SK-MEL-5 (cell line): ENCODE data around the gene MYCBPAP. TPM values are rescaled to one million over a fixed set of nuclear protein-coding genes. Genes with fewer than 3 reads are reported as not detected.

ENCODE experiments used
- DNase-seq: peaks from one replicate; pipeline ENCODE4 v3.0.0-alpha.2; 2016; ENCODE audit warnings: low read depth, low spot score
- in situ Hi-C: cut with HindIII; loops from 2 replicates; pipeline ENCODE4 v1.10.0; 2016; ENCODE audit warnings: low sequenced_read_pairs, high pct_unique_total_duplicates, low pct_unique_long_range_greater_than_20kb
- total RNA-seq: library from RNA; depleted of rRNA; stranded (reverse); fragments of >200 nt; shearing (Covaris generic); gene quantifications from 2 replicates; pipeline ENCODE4 v1.2.3, GENCODE V29; 2014

MYCBPAP gene
- total RNA-seq, 1 experiment from 2014 or later: 1.5 TPM

GRCh38 chr17:50523208-50523607 is 15.0 kb downstream of the MYCBPAP start:
- in situ Hi-C loops: no loop called here

GRCh38 chr17:50524838-50525237 is 16.6 kb downstream of the MYCBPAP start:
- in situ Hi-C loops: no loop called here
- no peak for DNase-seq

More at GRCh38 chr17:50523208-50523607, 15.0 kb downstream of the MYCBPAP start:
- no peak for DNase-seq

GRCh38 chr17:50527155-50527762 is 19.0 kb downstream of the MYCBPAP start:
- DNase-seq: no peak
- in situ Hi-C loops: no loop called here

- DNase-seq: no peak
- in situ Hi-C loops: no loop called here
Observed at GRCh38 chr17:50527949-50528474, 19.8 kb downstream of the MYCBPAP start.

- in situ Hi-C loops: no loop called here
- no peak for DNase-seq
Observed at GRCh38 chr17:50529849-50530248, 21.6 kb downstream of the MYCBPAP start.

GRCh38 chr17:50531428-50532025 is 23.3 kb downstream of the MYCBPAP start:
- in situ Hi-C loops: no loop called here

GRCh38 chr17:50532452-50533024 is 24.3 kb downstream of the MYCBPAP start, which contains the start of gene EPN3:
EPN3 (plus strand) TSS chr17:50532735; CDS start chr17:50536557, 3,822 bp downstream.
- in situ Hi-C loops: no loop called here
- no peak for DNase-seq

More at GRCh38 chr17:50531428-50532025, 23.3 kb downstream of the MYCBPAP start:
- no peak for DNase-seq

- no peak for DNase-seq
- in situ Hi-C loops: no loop called here
Observed at GRCh38 chr17:50533185-50533584, 24.9 kb downstream of the MYCBPAP start.

GRCh38 chr17:50533720-50534148 is 25.5 kb downstream of the MYCBPAP start:
- in situ Hi-C loops: no loop called here
- DNase-seq: no peak

GRCh38 chr17:50534222-50534978 is 26.2 kb downstream of the MYCBPAP start:
- in situ Hi-C loops: no loop called here
- no peak for DNase-seq

- in situ Hi-C loops: no loop called here
- DNase-seq: no peak
Observed at GRCh38 chr17:50534979-50535326, 26.7 kb downstream of the MYCBPAP start.

- DNase-seq: no peak
- in situ Hi-C loops: no loop called here
Observed at GRCh38 chr17:50535407-50535806, 27.2 kb downstream of the MYCBPAP start.

- DNase-seq: no peak
- in situ Hi-C loops: no loop called here
Observed at GRCh38 chr17:50536683-50537646, 28.7 kb downstream of the MYCBPAP start.

GRCh38 chr17:50537721-50538548 is 29.7 kb downstream of the MYCBPAP start:
- DNase-seq: no peak
- in situ Hi-C loops: no loop called here

GRCh38 chr17:50538549-50539410 is 30.5 kb downstream of the MYCBPAP start:
- DNase-seq: no peak
- in situ Hi-C loops: no loop called here
